ENCODE measurements around the gene HS3ST2. TPM values are rescaled to one million over a fixed set of nuclear protein-coding genes. Genes with fewer than 3 reads are reported as not detected.

HS3ST2 gene
- total RNA-seq, 2 experiments from 2014 or later, result not detected

- Mint-ChIP-seq H3K27ac (peak overlapping the region; percentile 2), H3K4me3 (no peak overlapping the region), H3K36me3 (ENCODE audit: low read depth) (no peaks in the 10 kb centered on the region), H3K27me3 (ENCODE audit: low read depth) (peaks cover 5% of the 10 kb centered on the region), H3K4me1 (ENCODE audit: low read depth) (no peaks in the 10 kb centered on the region), H3K9me3 (no peaks in the 10 kb centered on the region)
- CTCF ChIA-PET, result no interaction called here
- no peak for DNase-seq
- intact Hi-C loops (cut with micrococcal nuclease), result no loop called here
Observed at GRCh38 chr16:22787466-22788192, 26.3 kb upstream of the HS3ST2 start.

GRCh38 chr16:22788193-22788530 lies 25.8 kb upstream of the HS3ST2 start:
- Mint-ChIP-seq H3K4me3 (no peak overlapping the region), H3K27ac (peak overlapping the region; percentile 2)
- no peak for DNase-seq

GRCh38 chr16:22789281-22789945 lies 24.5 kb upstream of the HS3ST2 start:
- CTCF ChIA-PET, result no interaction called here
- Mint-ChIP-seq H3K27ac (no peak overlapping the region), H3K27me3 (ENCODE audit: low read depth) (peaks cover 5% of the 10 kb centered on the region), H3K4me1 (ENCODE audit: low read depth) (no peaks in the 10 kb centered on the region), H3K9me3 (peaks cover 2% of the 10 kb centered on the region), H3K36me3 (ENCODE audit: low read depth) (no peaks in the 10 kb centered on the region), H3K4me3 (no peak overlapping the region)
- no peak for DNase-seq
- intact Hi-C loops (cut with micrococcal nuclease), result no loop called here

More at GRCh38 chr16:22788193-22788530, 25.8 kb upstream of the HS3ST2 start:
- intact Hi-C loops (cut with micrococcal nuclease), result no loop called here
- no peaks in the 10 kb centered on the region for H3K36me3 Mint-ChIP-seq (ENCODE audit: low read depth)
- no peaks in the 10 kb centered on the region for H3K9me3 Mint-ChIP-seq
- peaks cover 5% of the 10 kb centered on the region for H3K27me3 Mint-ChIP-seq (ENCODE audit: low read depth)
- CTCF ChIA-PET, result no interaction called here
- H3K4me1 Mint-ChIP-seq (ENCODE audit: low read depth), result no peaks in the 10 kb centered on the region

- Mint-ChIP-seq H3K9me3 (peaks cover 5% of the 10 kb centered on the region), H3K36me3 (ENCODE audit: low read depth) (no peaks in the 10 kb centered on the region), H3K27me3 (ENCODE audit: low read depth) (peaks cover 4% of the 10 kb centered on the region), H3K27ac (no peak overlapping the region), H3K4me3 (no peak overlapping the region), H3K4me1 (ENCODE audit: low read depth) (no peaks in the 10 kb centered on the region)
- CTCF ChIA-PET, result no interaction called here
- DNase-seq, result no peak
- intact Hi-C loops (cut with micrococcal nuclease), result no loop called here
Observed at GRCh38 chr16:22797551-22797950, 16.4 kb upstream of the HS3ST2 start.

- CTCF ChIA-PET, result no interaction called here
- H3K27me3 Mint-ChIP-seq (ENCODE audit: low read depth), result peaks cover 9% of the 10 kb centered on the region
- no peaks in the 10 kb centered on the region for H3K4me1 Mint-ChIP-seq (ENCODE audit: low read depth)
- intact Hi-C loops (cut with micrococcal nuclease), result no loop called here
- peaks cover 5% of the 10 kb centered on the region for H3K9me3 Mint-ChIP-seq
- H3K4me3 Mint-ChIP-seq, result no peak overlapping the region
- H3K36me3 Mint-ChIP-seq (ENCODE audit: low read depth), result no peaks in the 10 kb centered on the region
- no peak overlapping the region for H3K27ac Mint-ChIP-seq
- no peak for DNase-seq
Observed at GRCh38 chr16:22799113-22799512, 14.8 kb upstream of the HS3ST2 start.

- no peaks in the 10 kb centered on the region for H3K4me1 Mint-ChIP-seq (ENCODE audit: low read depth)
Observed at GRCh38 chr16:22804893-22805292, 9.1 kb upstream of the HS3ST2 start.

GRCh38 chr16:22805326-22805725 lies 8.6 kb upstream of the HS3ST2 start:
- H3K4me3 Mint-ChIP-seq, result no peak overlapping the region
- H3K36me3 Mint-ChIP-seq (ENCODE audit: low read depth), result no peaks in the 10 kb centered on the region
- H3K9me3 Mint-ChIP-seq, result no peaks in the 10 kb centered on the region
- intact Hi-C loops (cut with micrococcal nuclease), result no loop called here
- H3K27ac Mint-ChIP-seq, result no peak overlapping the region
- no peaks in the 10 kb centered on the region for H3K4me1 Mint-ChIP-seq (ENCODE audit: low read depth)
- H3K27me3 Mint-ChIP-seq (ENCODE audit: low read depth), result peaks cover 8% of the 10 kb centered on the region
- CTCF ChIA-PET, result no interaction called here
- DNase-seq, result no peak

More at GRCh38 chr16:22804893-22805292, 9.1 kb upstream of the HS3ST2 start:
- peaks cover 8% of the 10 kb centered on the region for H3K27me3 Mint-ChIP-seq (ENCODE audit: low read depth)
- H3K9me3 Mint-ChIP-seq, result no peaks in the 10 kb centered on the region
- H3K27ac Mint-ChIP-seq, result no peak overlapping the region
- no peak overlapping the region for H3K4me3 Mint-ChIP-seq
- CTCF ChIA-PET, result no interaction called here
- intact Hi-C loops (cut with micrococcal nuclease), result no loop called here
- no peaks in the 10 kb centered on the region for H3K36me3 Mint-ChIP-seq (ENCODE audit: low read depth)
- DNase-seq, result no peak

- Mint-ChIP-seq H3K4me3 (no peak overlapping the region), H3K27me3 (ENCODE audit: low read depth) (peaks cover 12% of the 10 kb centered on the region), H3K36me3 (ENCODE audit: low read depth) (no peaks in the 10 kb centered on the region), H3K9me3 (no peaks in the 10 kb centered on the region), H3K27ac (no peak overlapping the region), H3K4me1 (ENCODE audit: low read depth) (no peaks in the 10 kb centered on the region)
- DNase-seq, result no peak
- CTCF ChIA-PET, result no interaction called here
- intact Hi-C loops (cut with micrococcal nuclease), result no loop called here
Observed at GRCh38 chr16:22806811-22807210, 7.2 kb upstream of the HS3ST2 start.

- Mint-ChIP-seq H3K27ac (no peak overlapping the region), H3K27me3 (ENCODE audit: low read depth) (peaks cover 29% of the 10 kb centered on the region), H3K4me3 (no peak overlapping the region), H3K9me3 (no peaks in the 10 kb centered on the region), H3K36me3 (ENCODE audit: low read depth) (no peaks in the 10 kb centered on the region), H3K4me1 (ENCODE audit: low read depth) (peaks cover 7% of the 10 kb centered on the region)
- CTCF ChIA-PET, result interaction anchor here (0.5 kb wide), 1 partner anchor 180 kb away, joined by 3 read pairs; no protein-coding TSS in a partner anchor
- intact Hi-C loops (cut with micrococcal nuclease), result no loop called here
- no peak for DNase-seq
Observed at GRCh38 chr16:22810226-22810625, 3.7 kb upstream of the HS3ST2 start.

- Mint-ChIP-seq H3K36me3 (ENCODE audit: low read depth) (no peaks in the 10 kb centered on the region), H3K4me3 (peak overlapping the region; percentile 34), H3K9me3 (no peaks in the 10 kb centered on the region), H3K27me3 (ENCODE audit: low read depth) (peaks cover 36% of the 10 kb centered on the region), H3K27ac (no peak overlapping the region), H3K4me1 (ENCODE audit: low read depth) (peaks cover 7% of the 10 kb centered on the region)
- DNase-seq, result peak; percentile 54
- intact Hi-C loops (cut with micrococcal nuclease), result no loop called here
- CTCF ChIA-PET, result no interaction called here
Observed at GRCh38 chr16:22813223-22813947, 577 bp upstream of the HS3ST2 start.

GRCh38 chr16:22814711-22815105 lies 746 bp downstream of the HS3ST2 start:
- DNase-seq, result no peak
- CTCF ChIA-PET, result no interaction called here
- Mint-ChIP-seq H3K4me1 (ENCODE audit: low read depth) (peaks cover 7% of the 10 kb centered on the region), H3K4me3 (no peak overlapping the region), H3K27ac (no peak overlapping the region), H3K9me3 (no peaks in the 10 kb centered on the region), H3K36me3 (ENCODE audit: low read depth) (no peaks in the 10 kb centered on the region), H3K27me3 (ENCODE audit: low read depth) (peaks cover 36% of the 10 kb centered on the region)
- intact Hi-C loops (cut with micrococcal nuclease), result no loop called here

- H3K4me1 Mint-ChIP-seq (ENCODE audit: low read depth), result peaks cover 7% of the 10 kb centered on the region
- DNase-seq, result no peak
- H3K4me3 Mint-ChIP-seq, result no peak overlapping the region
- H3K36me3 Mint-ChIP-seq (ENCODE audit: low read depth), result no peaks in the 10 kb centered on the region
- peaks cover 34% of the 10 kb centered on the region for H3K27me3 Mint-ChIP-seq (ENCODE audit: low read depth)
- no peaks in the 10 kb centered on the region for H3K9me3 Mint-ChIP-seq
- intact Hi-C loops (cut with micrococcal nuclease), result no loop called here
- no peak overlapping the region for H3K27ac Mint-ChIP-seq
- CTCF ChIA-PET, result interaction anchor here (0.6 kb wide), 1 partner anchor 471 kb away, joined by 9 read pairs; no protein-coding TSS in a partner anchor
Observed at GRCh38 chr16:22815863-22816262, 1.9 kb downstream of the HS3ST2 start.

Data from activated naive CD4-positive, alpha-beta T cell treated with anti-CD3 and anti-CD28 coated beads for 36 hours (primary cell).